NCI-H128 (cell line): ENCODE data around the gene KIAA1328.

Source experiments
- DNase-seq: peaks from one replicate; lab custom pipeline; 2025; ENCODE audit not compliant: unreplicated experiment; lab: John Stamatoyannopoulos, UW

KIAA1328 gene

DNA sequence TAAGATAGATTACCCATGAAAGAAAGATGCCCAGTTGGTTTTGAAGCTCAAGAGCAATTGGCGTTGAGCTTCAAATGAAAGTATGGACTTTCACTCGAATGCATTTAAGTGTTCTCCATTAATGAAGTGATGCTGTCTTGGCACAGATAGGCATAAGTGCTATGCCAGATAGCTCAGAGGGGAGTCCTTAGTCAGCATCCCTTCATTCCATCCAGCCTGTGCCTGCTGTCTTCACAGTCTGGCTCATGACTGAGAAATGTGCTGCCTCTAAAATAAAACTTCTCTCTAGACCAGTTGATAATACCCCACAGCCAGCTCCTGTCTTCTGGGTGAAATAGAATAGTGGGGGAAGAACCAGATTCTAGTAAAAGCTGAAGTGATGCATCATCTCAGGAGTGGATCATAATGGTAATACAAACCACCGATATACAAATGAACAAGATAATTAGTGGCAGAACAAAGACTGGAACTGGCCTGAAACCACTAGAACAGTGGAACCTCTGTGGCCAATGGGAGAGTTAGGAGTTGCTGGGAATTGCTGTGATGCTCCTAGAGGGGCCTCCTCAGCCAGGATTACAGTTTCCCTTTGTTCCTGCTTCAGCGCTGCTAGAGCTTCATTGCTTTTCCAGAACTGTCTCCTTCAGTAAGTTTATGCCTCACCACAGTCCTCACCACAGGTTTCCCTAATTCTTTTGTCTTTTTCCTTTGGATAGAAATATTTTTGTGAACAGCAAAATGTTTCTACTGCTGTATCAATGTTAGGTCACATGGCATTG, 359.3 kb downstream of the KIAA1328 start:
- no peak for DNase-seq

DNA sequence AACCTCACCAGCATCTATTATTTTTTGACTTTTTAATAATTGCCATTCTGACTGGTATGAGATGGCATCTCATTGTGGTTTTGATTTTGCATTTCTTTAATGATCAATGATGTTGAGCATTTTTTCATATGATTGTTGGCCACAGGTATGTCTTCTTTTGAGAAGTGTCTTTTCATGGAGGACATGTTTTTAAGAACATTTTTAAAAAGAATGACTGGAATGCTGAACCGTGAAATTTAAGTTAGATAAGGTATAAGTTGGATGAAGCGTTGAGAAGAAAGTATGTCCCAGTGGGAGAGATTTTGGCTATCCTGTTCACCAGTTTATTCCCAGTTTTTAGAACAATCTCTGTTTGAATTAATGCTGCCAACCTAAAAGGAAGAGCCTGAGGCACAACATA, 370.8 kb downstream of the KIAA1328 start:
- DNase-seq = no peak

GRCh38 chr18:37207343-37207742, 378.4 kb downstream of the KIAA1328 start:
- DNase-seq = no peak

DNA sequence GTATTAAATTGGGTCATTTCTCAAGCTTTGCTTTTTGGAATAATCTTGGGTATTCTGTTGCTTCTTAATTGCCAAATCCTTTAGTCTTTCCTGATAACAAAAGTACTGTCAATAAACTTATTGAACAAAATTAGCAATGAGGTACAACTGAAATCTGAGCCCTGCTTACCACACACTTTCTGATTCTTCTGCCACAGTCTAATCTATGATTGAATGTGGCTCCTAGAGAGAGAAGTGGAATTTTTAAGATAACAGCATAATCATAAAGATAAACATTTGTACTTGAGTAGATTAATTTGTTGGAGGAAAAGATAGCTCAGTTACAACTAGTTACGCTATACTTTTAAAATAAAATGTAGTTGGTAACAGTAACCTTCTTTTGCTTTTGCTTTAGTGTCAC, 381.9 kb downstream of the KIAA1328 start:
- no peak for DNase-seq

DNA sequence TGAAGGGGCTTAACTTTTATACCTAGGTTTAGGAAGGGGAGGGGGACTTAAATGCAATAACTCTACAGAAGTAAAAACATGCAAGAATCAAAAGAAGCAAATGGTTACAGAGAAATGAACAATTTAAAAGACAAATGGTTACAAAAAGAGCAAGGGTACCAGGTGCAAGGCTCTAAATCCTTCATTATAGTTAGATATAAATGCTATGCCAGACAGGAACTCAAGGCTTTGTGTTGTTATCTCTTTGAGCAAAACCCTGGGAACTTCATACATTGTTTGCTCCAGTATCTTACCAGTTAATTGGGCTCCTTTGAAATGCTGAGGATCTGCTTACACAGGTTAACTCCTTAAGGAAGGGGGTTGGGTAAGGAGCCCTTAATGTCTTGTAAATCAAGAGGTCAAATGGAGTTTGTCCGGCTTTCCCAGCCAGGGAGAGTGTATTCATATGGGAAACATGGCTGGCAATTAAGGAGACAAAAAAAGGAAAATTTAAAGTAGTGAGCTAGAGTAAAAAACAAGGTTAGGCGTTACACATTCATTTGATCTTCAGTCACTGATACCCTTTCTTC, 389.2 kb downstream of the KIAA1328 start:
- no peak for DNase-seq

DNA sequence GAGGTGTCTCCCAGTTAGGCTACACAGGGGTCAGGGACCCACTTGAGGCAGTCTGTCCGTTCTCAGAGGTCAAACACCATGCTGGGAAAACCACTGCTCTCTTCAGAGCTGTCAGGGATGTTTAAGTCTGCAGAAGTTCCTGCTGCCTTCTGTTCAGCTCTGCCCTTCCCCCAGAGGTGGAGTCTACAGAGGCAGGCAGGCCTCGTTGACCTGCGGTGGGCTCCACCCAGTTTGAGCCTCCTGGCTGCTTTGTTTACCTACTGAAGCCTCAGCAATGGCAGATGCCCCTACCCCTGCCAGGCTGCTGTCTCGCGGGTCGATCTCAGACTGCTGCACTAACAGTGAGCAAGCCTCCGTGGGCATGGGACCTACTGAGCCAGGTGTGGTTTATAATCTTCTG, 390.3 kb downstream of the KIAA1328 start:
- no peak for DNase-seq

DNA sequence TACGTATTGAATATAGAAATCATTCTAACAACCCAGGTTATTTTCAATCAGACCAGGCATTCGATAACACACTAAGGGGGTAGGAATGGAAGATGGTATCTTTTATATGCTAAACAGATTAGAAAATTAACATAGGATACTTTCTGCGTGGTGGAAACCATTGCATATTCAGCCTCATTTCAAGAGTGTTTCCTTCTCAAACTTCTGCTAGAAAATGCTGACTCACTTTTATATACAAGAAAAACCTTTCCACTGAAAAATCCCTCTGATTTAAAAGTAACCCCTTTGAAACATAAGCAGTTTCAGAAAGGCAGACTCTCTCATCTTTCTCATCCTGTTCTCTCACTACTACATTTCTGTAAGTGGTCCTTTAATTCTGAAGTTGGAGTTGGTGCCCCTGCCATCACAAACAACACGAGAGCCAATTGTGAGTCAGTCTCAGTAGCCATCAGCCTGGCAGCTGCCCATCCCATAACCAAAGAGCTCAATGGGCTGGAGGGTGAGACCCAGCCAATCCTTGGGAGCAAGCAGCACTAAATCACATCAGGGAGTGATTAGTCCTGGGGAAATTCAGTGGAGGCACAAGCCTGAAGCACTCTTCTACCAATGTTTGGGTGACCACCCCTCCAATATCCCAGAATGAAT, 393.5 kb downstream of the KIAA1328 start:
- DNase-seq = no peak

DNA sequence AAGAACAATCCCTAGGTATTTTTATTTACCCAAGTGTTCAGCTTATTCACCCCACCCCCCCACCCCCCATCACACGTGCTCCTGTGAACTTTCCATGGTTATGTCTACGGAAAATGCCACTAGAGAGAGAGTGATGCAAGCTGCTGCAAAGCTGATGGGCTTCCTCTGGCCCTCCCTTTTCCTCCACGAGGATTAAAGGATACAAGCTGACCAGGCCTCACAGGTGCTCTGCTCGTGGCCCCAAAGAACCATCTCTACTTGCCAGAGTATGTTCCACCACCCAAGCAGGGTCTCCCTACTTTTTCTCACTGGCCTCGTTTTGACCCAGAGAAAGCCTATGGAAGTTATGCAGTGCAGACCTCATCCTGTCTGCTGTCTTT, 394.1 kb downstream of the KIAA1328 start:
- DNase-seq = no peak

DNA sequence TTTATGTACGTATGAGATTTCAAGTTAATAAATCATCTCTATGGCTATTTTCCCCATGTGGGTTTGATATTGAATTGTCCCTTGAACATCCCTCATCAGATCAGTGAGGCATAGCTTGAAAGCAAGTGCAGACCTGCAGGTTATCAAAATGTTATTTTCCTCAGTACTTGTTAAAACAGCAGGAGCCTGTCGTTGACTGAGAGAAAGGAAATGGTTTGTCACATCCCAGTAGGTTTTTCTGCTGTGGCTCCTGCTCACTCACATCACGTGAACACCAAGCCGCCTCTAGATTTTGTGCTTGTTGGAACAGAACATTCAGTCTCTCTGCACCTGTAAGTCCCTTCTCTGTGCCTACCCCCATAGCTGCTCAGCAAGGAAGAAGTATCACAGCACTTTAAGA, 396.4 kb downstream of the KIAA1328 start:
- no peak for DNase-seq

GRCh38 chr18:37230768-37231167, 401.8 kb downstream of the KIAA1328 start:
- DNase-seq = no peak

- DNase-seq = no peak
These were observed 402.3 kb downstream of the KIAA1328 start for GRCh38 chr18:37231251-37231650.

GRCh38 chr18:37235583-37235982, 406.7 kb downstream of the KIAA1328 start:
- DNase-seq = no peak

DNA sequence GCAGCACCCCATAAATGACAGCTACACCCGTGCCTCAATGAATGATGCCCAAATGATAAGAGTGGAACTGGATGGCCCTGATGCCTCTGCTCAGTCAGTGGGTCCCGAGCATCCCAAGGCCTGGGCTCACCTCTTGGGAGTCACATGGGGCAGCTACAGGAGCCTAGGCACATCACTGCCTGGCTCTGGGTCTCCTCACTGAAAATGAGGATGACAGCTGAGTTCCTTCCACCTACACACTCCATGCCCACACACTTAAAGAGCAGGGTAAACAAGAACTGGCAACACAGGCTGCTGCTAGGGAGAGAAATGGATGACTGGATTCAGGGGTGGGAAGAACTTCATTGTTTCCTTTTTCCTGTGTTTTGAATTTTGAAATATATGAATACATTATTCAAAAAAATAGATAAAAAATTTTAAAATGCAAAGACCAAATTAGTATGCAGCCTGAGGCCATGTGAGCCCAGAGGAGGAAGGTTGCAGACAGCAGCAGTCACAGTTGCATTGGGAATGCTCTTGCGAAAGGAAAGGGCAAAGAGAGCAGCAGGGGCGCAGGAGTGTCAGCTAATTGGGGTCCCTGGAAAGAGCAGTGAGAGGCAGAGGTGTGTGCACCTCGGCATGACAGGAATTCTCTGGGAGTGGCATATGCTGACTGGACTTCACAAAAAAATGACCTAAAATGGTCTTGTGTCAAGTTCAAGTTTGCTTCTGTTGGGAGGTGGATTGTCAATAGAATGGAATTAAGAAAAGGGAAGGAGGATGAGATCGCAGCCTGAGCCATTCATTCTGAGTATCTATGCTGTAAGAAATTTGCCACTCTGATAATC, 409.6 kb downstream of the KIAA1328 start:
- DNase-seq = no peak

GRCh38 chr18:37242091-37242490, 413.2 kb downstream of the KIAA1328 start:
- DNase-seq = no peak

DNA sequence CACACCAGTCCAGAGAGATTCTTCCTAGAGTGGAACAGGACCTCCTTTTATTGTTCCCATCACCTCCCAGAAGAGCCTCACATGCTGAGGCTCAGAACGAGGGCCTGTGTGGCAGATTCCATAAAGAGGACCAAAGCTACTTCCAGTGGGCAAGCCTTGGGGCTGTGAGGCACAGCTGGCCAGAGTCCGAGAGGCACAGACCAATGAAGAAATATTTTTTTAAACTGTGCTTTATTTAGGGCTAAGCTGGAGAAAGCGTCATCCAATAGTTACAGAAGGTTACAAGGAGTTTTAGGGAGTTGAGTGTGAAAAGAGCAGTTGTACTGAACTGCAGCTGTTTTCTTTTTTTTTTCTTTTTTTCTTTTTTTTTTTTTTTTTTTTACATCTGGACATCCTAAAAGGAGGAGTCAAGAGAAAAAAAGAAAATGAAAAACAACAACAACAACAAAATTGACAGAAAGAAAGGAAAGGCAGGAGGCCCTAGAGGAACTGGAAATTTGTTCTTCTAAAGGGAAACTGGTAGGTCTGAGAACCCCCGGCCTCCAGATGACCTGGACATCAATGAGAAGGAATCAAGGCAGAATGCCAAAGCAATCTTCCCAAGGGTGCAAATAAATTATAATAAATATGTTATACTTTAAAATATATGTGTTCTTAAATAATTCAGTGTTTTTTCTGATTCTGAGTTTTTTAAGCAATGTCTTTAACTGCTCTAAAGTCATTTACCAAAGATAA, 414.1 kb downstream of the KIAA1328 start:
- DNase-seq = no peak

DNA sequence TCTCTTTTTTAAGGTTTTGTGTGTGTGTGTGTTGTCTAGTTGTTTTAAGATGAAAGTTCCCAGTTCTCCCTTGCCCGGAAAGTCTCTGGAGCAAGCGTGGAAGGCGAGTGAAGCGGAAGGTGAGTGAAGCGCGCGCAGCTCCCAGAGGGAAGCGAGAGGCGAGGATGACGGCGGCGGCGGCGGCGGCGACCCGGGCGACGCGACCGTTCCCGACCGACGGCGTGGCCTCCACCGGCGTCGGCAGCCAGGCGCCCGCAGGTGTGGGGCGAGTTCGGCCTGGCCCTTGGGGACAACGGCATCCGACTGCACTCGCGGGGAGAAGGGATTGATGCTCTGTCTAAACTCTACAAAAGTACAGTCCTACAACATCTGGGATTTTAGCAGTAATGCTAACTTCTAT, 414.8 kb downstream of the KIAA1328 start:
- no peak for DNase-seq

GRCh38 chr18:37244618-37245017, 415.7 kb downstream of the KIAA1328 start:
- DNase-seq = no peak

GRCh38 chr18:37246779-37247340, 417.9 kb downstream of the KIAA1328 start:
- no peak for DNase-seq

GRCh38 chr18:37247497-37248161, 418.7 kb downstream of the KIAA1328 start:
- no peak for DNase-seq

DNA sequence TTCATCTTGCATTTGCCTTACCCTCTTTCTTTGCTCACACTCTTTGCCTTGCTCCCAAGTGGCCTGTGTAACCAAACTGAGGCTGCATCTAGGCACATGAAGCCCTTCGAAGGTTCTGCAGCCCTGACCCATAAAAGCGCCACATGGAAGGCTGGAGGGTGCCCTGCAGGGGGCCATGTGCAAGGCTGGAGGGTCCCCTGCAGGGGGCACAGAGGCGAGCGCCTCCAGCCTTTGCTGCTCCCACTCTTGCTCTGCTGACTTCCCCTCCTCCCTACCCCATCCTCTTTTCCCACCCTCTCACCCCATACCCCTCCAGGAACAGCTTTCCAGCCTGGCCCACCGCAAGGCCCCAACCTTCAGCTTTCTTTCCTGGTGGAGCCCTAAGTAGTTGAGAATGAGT, 419.4 kb downstream of the KIAA1328 start:
- no peak for DNase-seq
